Panc1 (cell line): ENCODE data around the gene C16orf89. TPM values are rescaled to one million over a fixed set of nuclear protein-coding genes. Genes with fewer than 3 reads are reported as not detected.
"Not testable (repeated sequence)": the region's sequence is repeated elsewhere in the genome, so short reads cannot be mapped to it uniquely, and the experiment has no call there.

Experiments
- ATAC-seq: fragments of 200-7000 bp; cut with Tn5 transposase; 2 replicates; pipeline ENCODE4 v1.9.1; 2020; ENCODE audit warnings: mild to moderate bottlenecking, moderate library complexity
- BruUV-seq: library from RNA; stranded (reverse); fragments of 400-500 nt; replicated peaks from 2 replicates; lab custom pipeline; 2021; lab: Mats Ljungman, UMichigan
- CTCF ChIA-PET: fragments of 300-600 bp; sonication (Branson Sonifier 250); formaldehyde crosslinking; loops from one replicate; lab custom pipeline; 2022; ENCODE audit warnings: antibody characterized with exemption; lab: Charles Lee
- POLR2A ChIA-PET: fragments of 300-600 bp; sonication (Branson Sonifier 250); formaldehyde crosslinking; loops from one replicate; lab custom pipeline; 2022; ENCODE audit warnings: antibody characterized with exemption; lab: Charles Lee
- DNase-seq: peaks from one replicate; pipeline ENCODE4 v3.0.0-alpha.2; 2010; ENCODE audit warnings: low read depth, low spot score
- H3K27ac ChIP-seq: 2 replicates; pipeline ENCODE4 v1.5.1; 2011; ENCODE audit warnings: mild to moderate bottlenecking, low read length, inconsistent platforms
- H3K27me3 ChIP-seq: fragments of 200-500 bp; sonication (Bioruptor generic); 2 replicates; pipeline ENCODE4 v1.6.0; 2014; ENCODE audit warnings: low read length, inconsistent platforms; ENCODE audit not compliant: control insufficient read depth, insufficient read depth
- H3K36me3 ChIP-seq: fragments of 200-500 bp; sonication (Bioruptor generic); 2 replicates; pipeline ENCODE4 v1.5.1; 2014; ENCODE audit warnings: inconsistent platforms, mild to moderate bottlenecking, low read length, moderate library complexity; ENCODE audit not compliant: control insufficient read depth, insufficient read depth
- H3K4me1 ChIP-seq: 2 replicates; pipeline ENCODE4 v1.5.1; 2011; ENCODE audit warnings: inconsistent platforms, mild to moderate bottlenecking, low read length, moderate library complexity; ENCODE audit not compliant: control insufficient read depth, insufficient read depth
- H3K4me3 ChIP-seq, 2 experiments: 2 replicates each; pipeline ENCODE4 v1.5.1; 2011 to 2012; ENCODE audit warnings: low read depth in 2 of 2, low read length in 2 of 2, mild to moderate bottlenecking in 2 of 2, inconsistent platforms in 1 of 2, moderate library complexity in 1 of 2
- H3K9me3 ChIP-seq: fragments of 200-500 bp; sonication (Bioruptor generic); 2 replicates; pipeline ENCODE4 v1.5.1; 2014; ENCODE audit warnings: low read depth, mild to moderate bottlenecking, inconsistent platforms, low read length, moderate library complexity; ENCODE audit not compliant: control insufficient read depth, insufficient read depth
- CTCF ChIP-seq: fragments of 450-650 bp; IDR thresholded peaks from 2 replicates; pipeline ENCODE4 v1.5.1; 2017; ENCODE audit warnings: mild to moderate bottlenecking
- POLR2AphosphoS5 ChIP-seq: IDR thresholded peaks from 2 replicates; pipeline ENCODE4 v1.6.1; 2012; ENCODE audit warnings: mild to moderate bottlenecking, low read depth, low read length, moderate library complexity
- SIN3A ChIP-seq: IDR thresholded peaks from 2 replicates; pipeline ENCODE4 v1.6.1; 2012; ENCODE audit warnings: low read depth, mild to moderate bottlenecking, low read length, moderate library complexity, borderline replicate concordance; ENCODE audit not compliant: insufficient read depth
- TCF7L2 ChIP-seq: IDR thresholded peaks from 2 replicates; pipeline ENCODE4 v1.6.1; 2011; ENCODE audit warnings: mild to moderate bottlenecking, low read depth, low read length, inconsistent platforms
- in situ Hi-C: cut with HindIII; loops from 2 replicates; pipeline ENCODE4 v1.10.0; 2016; ENCODE audit warnings: low sequenced_read_pairs, low pct_unique_long_range_greater_than_20kb
- intact Hi-C: fragments of 100-400 bp; cut with micrococcal nuclease; formaldehyde crosslinking; loops from one replicate; pipeline ENCODE4 v1.10.0; 2022; ENCODE audit not compliant: unreplicated experiment
- total RNA-seq: library from RNA; stranded (reverse); gene quantifications from one replicate; pipeline ENCODE4 v1.2.1, GENCODE V29; 2021; ENCODE audit not compliant: unreplicated experiment
- TF ChIP-seq, protein P1 (sequence below), 2 experiments: IDR thresholded peaks; 2 replicates each; pipeline ENCODE4 v1.6.1; 2011 to 2012; ENCODE audit warnings: low read depth in 2 of 2, control low read depth in 1 of 2, low read length in 1 of 2, mild to moderate bottlenecking in 1 of 2, moderate library complexity in 1 of 2; ENCODE audit not compliant: insufficient read depth in 1 of 2

C16orf89 gene
- total RNA-seq, 1 experiment from 2014 or later = not detected

DNA sequence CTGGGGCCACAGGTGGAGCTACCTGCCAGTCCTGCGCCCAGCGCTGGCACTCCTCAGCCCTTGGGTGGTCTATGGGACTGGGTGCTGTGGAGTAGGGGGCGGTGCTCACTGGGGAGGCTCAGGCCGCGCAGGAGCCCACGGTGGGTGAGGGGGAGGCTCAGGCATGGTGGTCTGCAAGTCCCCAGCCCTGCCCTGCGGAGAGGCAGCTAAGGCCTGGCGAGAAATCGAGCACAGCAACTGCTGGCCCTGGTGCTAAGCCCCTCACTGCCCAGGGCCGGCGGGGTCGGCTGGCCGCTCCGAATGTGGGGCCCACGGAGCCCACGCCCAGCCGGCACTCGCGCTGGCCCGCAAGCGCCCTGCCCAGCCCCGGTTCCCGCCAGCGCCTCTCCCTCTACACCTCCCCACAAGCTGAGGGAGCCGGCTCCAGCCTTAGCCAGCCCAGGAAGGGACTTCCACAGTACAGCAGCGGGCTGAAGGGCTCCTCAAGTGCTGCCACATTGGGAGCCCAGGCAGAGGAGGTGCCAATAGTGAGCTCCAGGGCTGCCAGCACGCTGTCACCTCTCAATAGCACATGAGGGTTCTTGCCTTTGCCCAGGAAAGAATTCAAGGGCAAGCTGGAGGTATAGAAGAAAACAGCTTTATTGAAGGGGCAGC, 42.9 kb upstream of the C16orf89 start:
- BruUV-seq = no TSS peak
- ATAC-seq = peak; percentile 45; the same call in 1 of the 2 replicates
- H3K4me1 ChIP-seq = no peaks in the 10 kb centered on the region
- H3K27ac ChIP-seq = no peak overlapping the region
- DNase-seq = no peak
- H3K4me3 ChIP-seq = no peak overlapping the region
- CTCF ChIA-PET = no interaction called here
- intact Hi-C loops (no loop called here), in situ Hi-C loops (no loop called here)
- H3K9me3 ChIP-seq = no peaks in the 10 kb centered on the region
- H3K27me3 ChIP-seq = no peaks in the 10 kb centered on the region
- POLR2A ChIA-PET = no interaction called here
- TF ChIP-seq, protein P1, sequence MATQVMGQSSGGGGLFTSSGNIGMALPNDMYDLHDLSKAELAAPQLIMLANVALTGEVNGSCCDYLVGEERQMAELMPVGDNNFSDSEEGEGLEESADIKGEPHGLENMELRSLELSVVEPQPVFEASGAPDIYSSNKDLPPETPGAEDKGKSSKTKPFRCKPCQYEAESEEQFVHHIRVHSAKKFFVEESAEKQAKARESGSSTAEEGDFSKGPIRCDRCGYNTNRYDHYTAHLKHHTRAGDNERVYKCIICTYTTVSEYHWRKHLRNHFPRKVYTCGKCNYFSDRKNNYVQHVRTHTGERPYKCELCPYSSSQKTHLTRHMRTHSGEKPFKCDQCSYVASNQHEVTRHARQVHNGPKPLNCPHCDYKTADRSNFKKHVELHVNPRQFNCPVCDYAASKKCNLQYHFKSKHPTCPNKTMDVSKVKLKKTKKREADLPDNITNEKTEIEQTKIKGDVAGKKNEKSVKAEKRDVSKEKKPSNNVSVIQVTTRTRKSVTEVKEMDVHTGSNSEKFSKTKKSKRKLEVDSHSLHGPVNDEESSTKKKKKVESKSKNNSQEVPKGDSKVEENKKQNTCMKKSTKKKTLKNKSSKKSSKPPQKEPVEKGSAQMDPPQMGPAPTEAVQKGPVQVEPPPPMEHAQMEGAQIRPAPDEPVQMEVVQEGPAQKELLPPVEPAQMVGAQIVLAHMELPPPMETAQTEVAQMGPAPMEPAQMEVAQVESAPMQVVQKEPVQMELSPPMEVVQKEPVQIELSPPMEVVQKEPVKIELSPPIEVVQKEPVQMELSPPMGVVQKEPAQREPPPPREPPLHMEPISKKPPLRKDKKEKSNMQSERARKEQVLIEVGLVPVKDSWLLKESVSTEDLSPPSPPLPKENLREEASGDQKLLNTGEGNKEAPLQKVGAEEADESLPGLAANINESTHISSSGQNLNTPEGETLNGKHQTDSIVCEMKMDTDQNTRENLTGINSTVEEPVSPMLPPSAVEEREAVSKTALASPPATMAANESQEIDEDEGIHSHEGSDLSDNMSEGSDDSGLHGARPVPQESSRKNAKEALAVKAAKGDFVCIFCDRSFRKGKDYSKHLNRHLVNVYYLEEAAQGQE (IDR thresholded peaks at IDR 0.05; ENCODE audit: insufficient read depth in 1 of 2, low read depth in 2 of 2, low read length in 1 of 2) = no peak
- TF ChIP-seq CTCF (no peak), SIN3A (no peak), POLR2AphosphoS5 (no peak), TCF7L2 (no peak)
- no peaks in the 10 kb centered on the region for H3K36me3 ChIP-seq

- in situ Hi-C loops, CTCF ChIA-PET: not testable (repeated sequence)
Observed at GRCh38 chr16:5105039-5105438, 39.3 kb upstream of the C16orf89 start.

GRCh38 chr16:5103296-5104032, 37.7 kb upstream of the C16orf89 start:
- in situ Hi-C loops, BruUV-seq, POLR2A ChIA-PET, intact Hi-C loops, H3K4me3 ChIP-seq, DNase-seq, H3K4me1 ChIP-seq, ATAC-seq, H3K27ac ChIP-seq, H3K27me3 ChIP-seq, H3K9me3 ChIP-seq, H3K36me3 ChIP-seq, CTCF ChIA-PET: not testable (repeated sequence)

More at GRCh38 chr16:5105039-5105438, 39.3 kb upstream of the C16orf89 start:
- H3K4me1 ChIP-seq, BruUV-seq, H3K4me3 ChIP-seq, H3K27ac ChIP-seq, POLR2A ChIA-PET, intact Hi-C loops, ATAC-seq, H3K9me3 ChIP-seq, DNase-seq, H3K36me3 ChIP-seq, H3K27me3 ChIP-seq: not testable (repeated sequence)

DNA sequence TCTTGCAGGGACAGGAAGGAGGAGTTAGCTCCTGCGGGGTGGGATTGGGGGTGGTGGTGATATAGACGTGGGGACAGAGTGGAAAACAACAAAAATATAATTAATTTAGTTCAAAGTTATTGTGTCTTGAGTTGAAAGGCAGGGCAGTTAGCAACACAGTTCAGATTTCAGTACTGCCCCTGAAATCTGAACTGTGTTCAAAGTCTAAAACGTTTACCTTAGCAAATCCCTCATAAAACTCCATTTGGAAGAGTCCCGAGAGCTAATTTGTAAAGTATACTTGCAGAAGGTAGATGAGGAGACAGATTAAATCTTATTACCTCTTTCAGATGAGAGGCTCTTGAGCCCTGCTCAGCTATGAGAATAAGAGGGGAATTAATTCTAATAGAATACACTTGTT, 33.4 kb upstream of the C16orf89 start:
- ATAC-seq, H3K27ac ChIP-seq, BruUV-seq, in situ Hi-C loops, DNase-seq, intact Hi-C loops, H3K27me3 ChIP-seq, H3K36me3 ChIP-seq, H3K4me1 ChIP-seq, H3K9me3 ChIP-seq, CTCF ChIA-PET: not testable (repeated sequence)
- POLR2A ChIA-PET = interaction anchor here (0.7 kb wide), 1 partner anchor 13 kb away, joined by 3 read pairs; no protein-coding TSS in a partner anchor
- peak overlapping the region in 1 of 2 experiments; percentile 54; a peak in 2 of 4 replicates for H3K4me3 ChIP-seq
